GM21526 (cell line): ENCODE results near the gene SGIP1.

Source experiments
- ATAC-seq: cut with Tn5 transposase; IDR thresholded peaks from one replicate; pipeline ENCODE4 v1.9.1; 2021; ENCODE audit warnings: moderate library complexity; ENCODE audit not compliant: unreplicated experiment, low FRiP score

SGIP1 gene

DNA sequence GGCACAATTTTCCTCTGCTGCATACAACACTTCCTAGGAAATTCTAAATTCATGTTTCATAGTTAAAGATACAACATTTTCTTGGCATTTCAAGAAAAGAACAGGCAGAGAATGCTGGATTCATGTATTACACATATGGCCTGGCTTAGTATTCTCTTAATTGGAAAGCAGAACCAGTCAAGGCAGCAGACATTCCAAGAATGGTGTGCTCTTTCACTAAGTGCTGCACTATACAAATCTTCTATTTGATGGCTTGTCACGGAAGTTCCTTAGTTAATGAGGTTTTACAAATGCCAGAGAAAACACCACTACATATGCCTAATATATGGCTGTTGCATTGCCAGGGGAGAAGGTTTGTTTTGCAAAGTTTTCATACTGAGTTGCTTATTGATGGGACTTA, 137.5 kb downstream of the SGIP1 start:
- no peak for ATAC-seq

DNA sequence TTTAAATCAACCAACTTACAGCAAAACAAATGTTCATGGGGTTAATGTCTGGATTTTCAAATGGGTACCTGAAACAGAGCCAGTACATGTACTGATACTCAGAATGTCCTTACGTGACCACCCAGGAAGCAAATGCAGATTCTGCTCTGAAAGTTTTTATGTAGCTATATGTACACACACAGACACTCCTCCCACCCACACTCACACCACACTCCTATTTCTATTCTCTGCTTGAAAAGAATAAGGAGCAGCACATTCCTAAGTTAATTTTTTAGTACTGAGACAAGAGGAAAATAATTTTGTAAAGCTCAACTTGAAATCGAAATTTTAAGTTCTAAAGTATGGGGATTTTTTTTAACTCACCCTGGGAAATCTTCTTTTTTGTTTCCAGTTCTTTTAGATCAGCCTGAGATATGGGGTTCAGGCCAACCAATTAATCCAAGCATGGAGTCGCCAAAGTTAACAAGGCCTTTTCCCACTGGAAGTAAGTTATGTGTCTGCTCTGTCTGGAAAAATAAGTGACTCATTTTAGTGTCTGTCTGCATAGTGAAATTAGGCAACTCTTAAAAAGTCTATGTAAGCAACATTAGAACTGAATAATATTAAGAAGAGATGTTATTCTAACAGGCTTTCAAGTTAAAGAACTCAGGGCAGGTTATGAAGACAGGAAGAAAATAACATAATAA, 142.8 kb downstream of the SGIP1 start:
- no peak for ATAC-seq

DNA sequence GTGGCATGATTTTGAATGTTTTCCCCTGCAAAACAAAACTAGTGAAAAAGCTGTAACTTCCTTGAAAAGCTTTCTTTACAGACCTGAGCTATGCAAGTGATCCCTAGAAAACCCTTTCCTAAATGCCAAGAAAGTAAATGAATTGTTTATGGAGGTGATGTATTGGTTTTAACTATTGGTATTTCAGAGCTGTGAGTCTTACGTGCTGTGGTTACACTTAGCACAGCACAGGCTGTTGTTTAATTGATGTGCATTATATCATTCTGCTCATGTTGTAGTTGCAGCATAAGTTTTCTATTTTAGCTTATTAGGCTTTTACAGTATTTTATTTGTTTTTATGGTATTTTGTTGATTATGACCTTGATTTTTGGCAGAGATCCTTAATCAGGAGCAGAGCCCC, 144.2 kb downstream of the SGIP1 start:
- ATAC-seq, result no peak

DNA sequence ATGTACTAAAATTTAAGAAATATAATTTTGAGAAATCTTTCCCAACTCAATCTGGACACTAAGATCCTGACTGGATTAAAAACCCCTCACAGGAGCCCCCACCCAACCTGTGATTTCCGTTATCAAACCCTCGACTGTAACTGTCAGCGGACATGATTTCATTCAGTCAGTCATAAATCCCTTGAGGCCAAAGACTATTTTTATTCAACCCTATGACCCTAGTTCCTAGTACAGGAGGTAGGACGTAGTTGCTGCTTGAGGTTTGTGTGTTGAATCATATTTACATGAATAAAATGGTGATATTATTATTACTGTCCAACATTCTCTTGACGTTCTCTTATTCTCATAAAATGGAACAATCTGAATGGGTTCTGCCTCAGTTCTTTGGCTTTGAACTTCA, 145.2 kb downstream of the SGIP1 start:
- no peak for ATAC-seq

DNA sequence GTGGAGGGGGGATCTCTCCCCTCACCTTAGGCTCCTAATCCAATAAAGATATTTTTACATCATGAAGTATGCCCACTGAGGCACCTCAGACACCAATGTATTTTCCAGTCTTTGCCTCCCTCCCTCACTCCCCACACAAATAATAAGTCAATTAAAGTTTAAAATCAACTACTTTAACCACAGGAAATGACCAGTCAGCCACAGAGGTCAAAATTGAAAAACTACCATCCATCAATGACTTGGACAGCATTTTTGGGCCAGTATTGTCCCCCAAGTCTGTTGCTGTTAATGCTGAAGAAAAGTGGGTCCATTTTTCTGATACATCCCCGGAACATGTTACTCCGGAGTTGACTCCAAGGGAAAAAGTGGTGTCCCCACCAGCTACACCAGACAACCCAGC, 147.7 kb downstream of the SGIP1 start:
- no peak for ATAC-seq

DNA sequence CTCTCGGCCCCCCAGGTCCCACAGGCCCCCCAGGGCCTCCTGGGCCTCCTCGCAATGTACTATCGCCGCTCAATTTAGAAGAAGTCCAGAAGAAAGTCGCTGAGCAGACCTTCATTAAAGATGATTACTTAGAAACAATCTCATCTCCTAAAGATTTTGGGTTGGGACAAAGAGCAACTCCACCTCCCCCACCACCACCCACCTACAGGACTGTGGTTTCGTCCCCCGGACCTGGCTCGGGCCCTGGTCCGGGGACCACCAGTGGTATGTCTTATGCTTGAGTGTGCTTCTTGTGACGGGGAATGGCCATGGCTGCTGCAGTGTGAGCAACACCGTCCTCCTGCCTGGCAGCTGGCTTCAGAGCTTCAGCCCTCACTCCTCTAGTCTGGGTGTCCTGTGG, 148.2 kb downstream of the SGIP1 start:
- ATAC-seq, result no peak

DNA sequence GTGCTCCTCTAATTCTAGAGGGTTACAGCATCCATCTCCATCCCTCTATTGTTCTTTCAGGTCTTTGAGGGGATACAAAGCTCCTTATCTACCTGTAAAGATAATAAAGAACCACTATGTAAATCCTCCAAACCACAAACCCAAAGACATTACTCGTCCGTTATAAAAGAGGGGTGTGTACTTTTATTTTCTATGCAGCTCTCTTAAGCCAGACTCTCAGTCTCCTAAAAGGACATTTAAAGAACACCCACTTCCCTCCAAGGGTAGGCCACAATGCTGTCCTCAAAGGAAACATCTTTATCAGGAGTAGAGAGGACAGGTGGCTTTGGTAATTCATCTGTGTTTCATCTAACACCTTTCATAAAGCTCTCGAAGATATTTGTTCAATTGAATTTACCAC, 150.4 kb downstream of the SGIP1 start:
- no peak for ATAC-seq

DNA sequence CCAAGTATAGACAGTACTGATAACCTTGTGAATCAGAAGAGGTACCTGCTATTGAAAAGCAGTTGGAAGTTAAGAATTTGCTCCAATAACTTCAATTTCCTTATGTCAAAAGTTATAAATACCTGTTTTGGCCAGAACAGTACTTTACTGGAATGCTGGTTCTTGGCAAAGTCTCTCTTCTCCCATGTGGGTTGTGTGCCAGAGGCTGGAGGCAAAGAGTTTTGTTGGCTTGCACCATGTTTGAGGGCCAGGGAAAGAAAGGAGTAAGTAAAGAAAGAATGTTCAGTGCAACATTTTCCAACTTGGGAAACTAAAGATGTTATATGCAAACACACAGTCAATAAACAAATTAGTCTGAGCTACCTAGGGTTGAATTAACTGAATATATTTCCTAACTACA, 151.3 kb downstream of the SGIP1 start:
- ATAC-seq, result no peak

DNA sequence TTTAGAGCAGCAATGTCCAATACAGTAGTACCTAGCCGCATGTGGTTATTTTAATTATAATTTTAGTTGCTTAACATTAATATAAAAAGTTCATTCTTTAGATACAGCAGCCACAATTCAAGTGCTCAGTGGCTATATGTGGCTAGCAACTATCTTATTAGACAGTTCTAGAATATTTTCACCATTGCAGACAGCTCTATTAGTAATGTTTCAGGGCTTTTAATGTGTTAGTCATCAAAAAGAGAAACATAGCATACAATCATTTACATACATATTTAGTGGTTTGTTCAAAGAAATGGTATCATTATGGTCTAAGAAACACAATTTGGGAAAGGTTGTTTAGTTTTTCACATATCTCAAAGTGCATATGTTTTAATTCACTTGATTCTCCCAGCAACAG, 151.7 kb downstream of the SGIP1 start:
- no peak for ATAC-seq

DNA sequence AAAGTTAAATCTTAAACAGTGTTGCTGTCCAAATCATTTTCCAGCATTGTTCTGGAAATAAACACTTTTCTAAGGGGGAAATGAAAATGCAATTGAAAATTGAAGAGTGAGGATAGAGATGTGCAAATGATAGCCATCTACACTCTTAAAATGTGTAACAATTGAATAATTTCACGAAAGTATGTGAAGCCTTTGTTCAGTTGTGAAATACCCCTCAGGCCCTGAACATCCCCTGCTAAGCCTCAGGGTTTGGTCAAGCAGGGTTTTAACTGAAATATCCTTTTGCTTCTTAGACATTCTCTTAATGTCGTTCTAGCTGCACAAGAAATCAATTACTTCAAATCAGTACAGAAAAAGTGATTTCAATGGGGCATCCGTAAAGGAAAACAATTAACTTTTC, 152.5 kb downstream of the SGIP1 start:
- ATAC-seq, result no peak

DNA sequence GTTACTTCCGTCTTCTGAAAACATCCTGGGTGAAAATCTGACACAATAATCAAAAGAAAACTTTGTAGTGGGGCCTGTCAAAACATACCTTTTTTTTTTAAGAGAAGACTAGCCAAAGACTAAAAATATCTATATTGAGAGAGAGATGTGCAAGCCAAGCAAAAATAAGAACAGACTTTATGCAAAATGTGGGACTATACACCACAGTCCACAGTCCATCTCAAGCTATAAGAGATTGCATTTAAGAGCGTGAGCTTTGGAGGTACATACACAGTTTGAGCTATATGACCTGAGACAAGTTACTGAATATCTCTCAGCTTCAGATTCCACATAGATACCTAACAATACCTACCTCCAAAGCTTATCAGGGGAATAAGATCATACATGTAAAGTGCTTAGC, 153.4 kb downstream of the SGIP1 start:
- ATAC-seq, result no peak

DNA sequence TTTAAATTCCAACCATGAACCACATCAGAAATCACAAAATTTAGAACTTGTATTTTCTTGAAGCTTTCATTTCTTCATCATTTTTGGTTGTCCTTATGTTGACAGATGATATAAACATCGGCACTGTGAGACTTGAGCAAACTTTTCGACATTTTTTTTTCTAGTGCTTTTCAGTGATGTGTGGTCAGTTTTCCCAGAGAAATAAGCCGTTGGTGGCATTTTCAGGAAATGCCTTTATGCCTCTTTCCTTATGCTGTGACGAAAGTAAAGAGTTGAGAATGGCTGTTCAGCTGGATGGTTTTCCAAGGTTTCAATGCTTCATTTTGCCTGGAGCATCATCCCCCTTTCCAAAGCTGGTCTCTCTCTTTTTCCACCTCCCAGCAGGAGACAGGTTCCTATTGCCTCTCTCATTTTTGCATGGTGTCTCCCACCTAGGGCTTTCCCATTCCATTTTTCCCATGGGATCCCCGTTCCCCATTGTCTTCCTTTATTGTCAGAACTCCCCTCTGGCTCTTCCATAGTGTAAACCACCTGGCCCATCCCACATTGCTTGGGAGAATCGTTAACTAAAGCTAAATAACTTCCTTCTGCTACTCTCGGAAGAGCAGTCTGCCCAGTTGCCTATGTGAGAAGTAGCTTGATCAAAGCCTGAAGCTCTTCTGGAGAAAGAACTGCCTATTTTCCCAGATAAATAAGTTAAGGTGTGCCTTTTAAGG, 156.9 kb downstream of the SGIP1 start:
- no peak for ATAC-seq

DNA sequence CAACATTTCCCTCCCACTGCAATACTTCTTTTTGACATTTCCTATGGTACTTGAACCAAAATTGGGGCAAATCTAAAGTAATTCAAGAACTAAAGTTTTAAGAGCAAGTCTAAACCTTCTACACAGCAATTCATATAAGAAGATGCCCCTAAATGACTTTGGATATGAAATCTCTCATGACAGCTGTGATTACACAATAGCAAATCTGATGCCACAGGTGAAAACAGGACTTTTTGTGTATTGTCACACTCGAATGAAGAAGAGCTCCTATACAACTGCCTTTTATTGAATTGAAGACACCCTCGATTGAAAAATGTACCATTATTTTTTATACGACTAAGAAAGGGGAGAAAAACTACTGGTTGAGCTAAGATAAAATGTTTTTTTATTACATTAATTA, 158.7 kb downstream of the SGIP1 start:
- no peak for ATAC-seq

DNA sequence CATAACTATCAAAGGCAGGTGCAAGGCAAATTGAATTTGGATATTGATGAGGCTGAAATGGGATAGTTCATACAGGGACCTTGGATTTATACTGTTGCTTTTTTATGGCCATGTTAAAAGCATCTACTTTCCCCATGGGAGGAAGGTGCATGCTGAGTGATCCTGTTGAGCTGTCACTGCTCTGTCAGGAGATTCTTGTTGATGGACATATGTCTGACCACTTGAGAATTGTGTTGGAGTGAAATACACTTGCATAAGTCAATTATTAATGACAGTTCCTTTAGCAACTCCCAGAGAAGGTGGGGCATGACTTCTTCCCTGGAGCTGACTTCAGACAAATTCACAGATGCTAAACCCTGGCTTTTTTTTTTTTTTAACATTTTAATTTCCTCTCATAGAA, 159.9 kb downstream of the SGIP1 start:
- ATAC-seq, result no peak

DNA sequence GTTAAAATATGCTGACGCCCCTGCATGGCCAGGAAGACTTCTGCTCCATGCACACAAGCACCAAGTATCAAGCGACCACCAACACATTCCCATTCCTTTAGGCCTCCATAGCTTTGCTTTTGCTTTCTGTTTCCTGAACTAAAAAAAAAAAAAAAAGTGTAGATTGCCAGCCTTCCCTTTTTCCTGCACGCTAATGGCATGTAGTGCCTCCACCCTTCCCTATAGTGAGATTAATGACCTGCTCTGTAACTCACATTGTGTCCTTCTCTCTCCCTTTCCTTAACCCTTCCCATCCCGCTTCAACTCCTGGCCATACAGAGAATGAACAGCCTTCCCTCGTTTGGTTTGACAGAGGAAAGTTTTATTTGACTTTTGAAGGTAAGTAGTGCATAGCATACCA, 161.2 kb downstream of the SGIP1 start:
- ATAC-seq, result no peak

DNA sequence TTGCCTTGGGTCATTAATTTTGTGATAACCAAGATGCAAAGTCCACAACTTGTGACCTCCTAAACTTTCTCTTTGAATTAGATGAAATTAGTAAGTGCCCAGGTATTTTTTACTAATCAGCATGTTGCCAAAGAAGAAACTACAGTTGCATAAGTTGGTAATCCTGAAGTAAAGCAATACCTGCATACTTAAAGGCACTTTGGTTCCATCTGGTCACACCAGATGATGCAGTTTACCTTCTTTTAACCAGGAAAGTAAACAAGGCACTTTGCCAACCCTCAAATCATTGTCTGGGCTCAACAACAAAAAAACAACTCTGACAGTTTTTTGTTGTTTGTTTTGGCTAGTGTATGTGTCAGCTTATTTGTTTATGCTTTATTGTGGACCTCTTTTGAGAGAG, 162.8 kb downstream of the SGIP1 start:
- no peak for ATAC-seq

DNA sequence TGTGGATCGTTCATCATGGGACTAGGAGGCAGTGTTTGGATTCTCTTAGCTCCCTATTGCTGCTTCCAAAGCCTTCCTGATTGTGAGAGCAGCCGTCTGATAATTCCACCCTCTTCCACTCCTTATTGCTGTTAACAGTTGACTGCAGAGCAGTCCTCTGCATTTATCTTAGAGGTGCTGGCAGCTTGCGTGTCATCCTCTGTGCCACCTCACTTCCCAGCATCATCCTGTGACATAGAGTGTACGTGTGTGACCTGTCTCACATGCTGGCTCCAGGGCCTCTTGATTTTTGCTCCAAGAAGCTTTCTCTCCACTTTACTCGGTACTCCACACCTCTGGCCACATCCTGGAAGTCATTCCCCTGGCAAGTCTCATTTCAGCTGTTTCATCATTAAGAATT, 165.3 kb downstream of the SGIP1 start:
- ATAC-seq, result no peak

DNA sequence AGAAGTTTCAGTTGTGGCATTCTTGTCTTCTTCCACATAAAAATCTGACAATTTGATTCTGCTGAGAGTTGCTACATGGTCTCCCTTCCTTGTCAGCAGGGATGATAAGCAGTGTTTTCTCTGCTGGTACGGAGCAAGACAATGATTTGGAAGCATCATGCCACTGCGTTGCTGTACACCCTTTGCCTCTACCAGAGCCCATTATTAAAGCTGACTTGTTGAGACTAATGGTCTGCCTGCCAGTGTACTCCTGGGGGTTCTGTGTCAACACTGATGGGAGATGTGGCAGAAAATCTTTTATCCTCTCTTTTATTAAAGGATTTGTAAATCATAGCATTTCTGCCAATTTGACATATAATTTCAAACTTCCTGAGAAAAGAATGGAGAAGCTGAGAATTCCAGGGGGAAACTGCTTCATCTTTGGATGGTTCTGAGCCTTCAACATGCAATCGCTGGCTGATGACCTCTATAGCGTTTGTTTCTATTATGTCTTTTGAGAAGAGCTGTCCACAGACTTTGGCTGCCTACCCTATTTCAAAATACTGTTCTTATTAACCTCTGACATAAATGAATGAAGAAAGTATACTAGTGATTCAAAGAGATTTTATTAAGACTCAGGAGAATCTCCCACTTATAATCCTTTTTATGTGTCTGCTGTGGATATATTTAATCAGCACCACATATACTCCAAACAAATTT, 170.4 kb downstream of the SGIP1 start:
- no peak for ATAC-seq

DNA sequence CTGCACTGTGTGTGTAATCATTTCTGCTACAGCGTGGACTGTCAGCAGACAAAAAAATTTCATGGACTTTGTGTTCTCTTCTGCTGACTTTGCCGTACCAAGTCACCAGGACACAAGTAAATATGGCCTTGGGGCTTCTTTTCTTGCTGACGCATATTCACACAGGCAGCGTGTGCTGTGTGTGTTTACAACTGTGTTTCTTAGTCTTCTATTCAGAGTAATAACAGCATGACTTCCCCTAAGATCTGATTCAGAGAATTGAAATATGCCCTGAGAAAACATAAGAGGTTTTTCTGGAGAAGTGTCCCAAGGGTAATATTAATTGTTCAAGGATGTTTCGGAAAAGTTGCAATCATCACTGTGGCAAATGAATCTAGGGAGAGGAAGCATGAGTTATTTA, 171.2 kb downstream of the SGIP1 start:
- no peak for ATAC-seq

DNA sequence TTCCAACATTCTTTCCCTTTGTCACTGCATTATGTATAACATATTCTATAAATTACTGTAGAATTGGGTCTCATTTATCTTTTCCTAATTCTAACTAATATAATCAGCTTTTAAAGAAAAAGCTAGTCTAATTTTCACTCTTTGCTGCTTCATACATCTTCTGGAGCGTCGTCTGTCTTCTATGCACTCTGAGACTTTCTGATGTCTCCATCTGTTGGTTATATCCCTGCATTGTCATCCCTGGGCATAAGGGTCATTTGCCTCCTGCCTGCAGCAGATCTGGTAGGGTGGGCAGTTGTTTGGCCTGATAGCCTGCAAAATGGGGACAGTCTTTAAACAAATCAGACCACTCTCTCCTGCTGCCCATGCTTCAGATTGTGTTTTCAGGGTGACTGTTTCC, 177.5 kb downstream of the SGIP1 start:
- no peak for ATAC-seq

DNA sequence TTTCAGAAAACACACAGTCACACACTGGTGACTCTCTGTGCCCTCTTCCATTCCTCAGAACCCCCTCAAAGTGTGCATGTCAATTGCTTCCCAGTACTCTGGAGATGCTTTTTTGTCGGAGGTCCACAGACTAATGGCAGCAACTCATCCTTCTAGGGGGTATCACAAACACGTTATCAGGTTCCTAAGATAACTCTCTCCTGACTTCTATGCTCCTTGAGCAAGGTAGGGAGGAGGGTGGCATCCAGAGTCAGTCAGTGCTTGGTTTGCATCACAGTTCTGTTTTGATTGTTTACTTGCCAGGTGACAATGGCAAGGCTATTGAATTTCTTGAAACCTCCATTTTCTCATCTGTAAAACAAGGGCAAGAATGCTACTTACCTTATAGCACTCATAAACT, 178.9 kb downstream of the SGIP1 start:
- ATAC-seq, result no peak

DNA sequence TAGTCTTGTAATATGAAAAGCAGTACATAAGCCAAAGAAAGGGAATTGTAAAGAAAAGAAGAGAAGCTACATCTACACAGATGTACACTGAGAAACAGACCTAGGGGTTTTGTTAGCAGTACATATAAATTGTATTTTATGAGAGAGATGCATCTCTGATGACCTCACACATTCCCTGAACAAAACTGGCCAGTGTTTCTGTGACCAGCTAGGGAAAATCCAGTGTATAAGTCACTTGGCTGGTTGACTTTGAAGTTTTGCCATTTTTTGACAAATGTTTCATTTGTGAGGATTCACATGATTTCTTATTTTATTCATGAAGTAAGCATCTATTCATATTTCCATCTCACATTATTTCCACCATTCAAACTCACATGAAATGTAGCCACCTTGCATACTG, 190.0 kb downstream of the SGIP1 start:
- no peak for ATAC-seq
